DND-41 (cell line): ENCODE results near the gene KRTAP1-3.
"Not testable (repeated sequence)": the region's sequence is repeated elsewhere in the genome, so short reads cannot be mapped to it uniquely, and the experiment has no call there.

Experiments used
- EZH2 ChIP-seq: IDR thresholded peaks from 3 replicates; pipeline ENCODE4 v1.6.1; 2012; ENCODE audit warnings: borderline replicate concordance, low read depth, mild to moderate bottlenecking, moderate library complexity, low read length, inconsistent platforms; ENCODE audit not compliant: severe bottlenecking
- TF ChIP-seq, protein P1 (sequence below): IDR thresholded peaks from 2 replicates; pipeline ENCODE4 v1.5.1; 2012; ENCODE audit warnings: borderline replicate concordance, low read length, moderate library complexity, mild to moderate bottlenecking; ENCODE audit not compliant: poor library complexity, severe bottlenecking; ENCODE audit errors: extremely low read depth

GRCh38 chr17:41054556-41054955 is 19.9 kb upstream of the KRTAP1-3 start:
- TF ChIP-seq, protein P1, sequence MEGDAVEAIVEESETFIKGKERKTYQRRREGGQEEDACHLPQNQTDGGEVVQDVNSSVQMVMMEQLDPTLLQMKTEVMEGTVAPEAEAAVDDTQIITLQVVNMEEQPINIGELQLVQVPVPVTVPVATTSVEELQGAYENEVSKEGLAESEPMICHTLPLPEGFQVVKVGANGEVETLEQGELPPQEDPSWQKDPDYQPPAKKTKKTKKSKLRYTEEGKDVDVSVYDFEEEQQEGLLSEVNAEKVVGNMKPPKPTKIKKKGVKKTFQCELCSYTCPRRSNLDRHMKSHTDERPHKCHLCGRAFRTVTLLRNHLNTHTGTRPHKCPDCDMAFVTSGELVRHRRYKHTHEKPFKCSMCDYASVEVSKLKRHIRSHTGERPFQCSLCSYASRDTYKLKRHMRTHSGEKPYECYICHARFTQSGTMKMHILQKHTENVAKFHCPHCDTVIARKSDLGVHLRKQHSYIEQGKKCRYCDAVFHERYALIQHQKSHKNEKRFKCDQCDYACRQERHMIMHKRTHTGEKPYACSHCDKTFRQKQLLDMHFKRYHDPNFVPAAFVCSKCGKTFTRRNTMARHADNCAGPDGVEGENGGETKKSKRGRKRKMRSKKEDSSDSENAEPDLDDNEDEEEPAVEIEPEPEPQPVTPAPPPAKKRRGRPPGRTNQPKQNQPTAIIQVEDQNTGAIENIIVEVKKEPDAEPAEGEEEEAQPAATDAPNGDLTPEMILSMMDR: not testable (repeated sequence)
- TF ChIP-seq EZH2: not testable (repeated sequence)
